Measurements from ENCODE around the gene CLK1.
"Not testable (repeated sequence)": the region's sequence is repeated elsewhere in the genome, so short reads cannot be mapped to it uniquely, and the experiment has no call there.

CLK1 gene

GRCh38 chr2:200864176-200865034, at the start of gene CLK1:
CLK1 (minus strand) TSS chr2:200864658; CDS start chr2:200861862, 2,796 bp downstream.
- peak; percentile 96 for DNase-seq

GRCh38 chr2:200913654-200914053, 49.2 kb upstream of the CLK1 start:
- no peak for DNase-seq

- no peak for DNase-seq
These were observed 45.5 kb upstream of the CLK1 start for GRCh38 chr2:200909958-200910357.

- peak; percentile 48 for DNase-seq
These were observed 41.3 kb upstream of the CLK1 start for GRCh38 chr2:200905618-200906296.

- DNase-seq: peak; percentile 83
These were observed 37.1 kb upstream of the CLK1 start for GRCh38 chr2:200901459-200902072.

GRCh38 chr2:200899482-200899881, 35.0 kb upstream of the CLK1 start:
- DNase-seq: no peak

GRCh38 chr2:200888704-200889625, 24.5 kb upstream of the CLK1 start, which contains the start of the genes NIF3L1 and PPIL3:
NIF3L1 (plus strand) TSS chr2:200889371; CDS start chr2:200891944, 2,573 bp downstream.
PPIL3 (minus strand) TSS chr2:200889077; CDS start chr2:200887615, 1,462 bp downstream.
- DNase-seq: peak; percentile 99

GRCh38 chr2:200881715-200882249, 17.3 kb upstream of the CLK1 start:
- not testable (repeated sequence) for DNase-seq

- DNase-seq: no peak
These were observed 13.9 kb upstream of the CLK1 start for GRCh38 chr2:200878289-200878880.

- no peak for DNase-seq
These were observed 13.0 kb upstream of the CLK1 start for GRCh38 chr2:200877443-200877842.

GRCh38 chr2:200873560-200873959, 9.1 kb upstream of the CLK1 start:
- DNase-seq: no peak

GRCh38 chr2:200871151-200871550, 6.7 kb upstream of the CLK1 start:
- DNase-seq: no peak

GRCh38 chr2:200869014-200869413, 4.6 kb upstream of the CLK1 start:
- no peak for DNase-seq

GRCh38 chr2:200863782-200864175, 679 bp downstream of the CLK1 start:
- peak; percentile 32 for DNase-seq

- peak; percentile 55 for DNase-seq
These were observed 1.9 kb downstream of the CLK1 start for GRCh38 chr2:200862532-200863000.

- no peak for DNase-seq
These were observed 2.8 kb downstream of the CLK1 start for GRCh38 chr2:200861617-200862155.

GRCh38 chr2:200860092-200860795, 4.2 kb downstream of the CLK1 start:
- DNase-seq: no peak

GRCh38 chr2:200856806-200857205, 7.7 kb downstream of the CLK1 start:
- no peak for DNase-seq

GRCh38 chr2:200852605-200853004, 11.9 kb downstream of the CLK1 start:
- DNase-seq: no peak
